IMR-90 (cell line): ENCODE data around the gene NFIA. TPM values are rescaled to one million over a fixed set of nuclear protein-coding genes. Genes with fewer than 3 reads are reported as not detected.

Source experiments
- ATAC-seq: fragments of 200-7000 bp; cut with Tn5 transposase; 2 replicates; pipeline ENCODE4 v1.9.1; 2020; ENCODE audit warnings: low read depth, mild to moderate bottlenecking, moderate library complexity
- BruUV-seq: library from RNA; stranded (reverse); fragments of 400-500 nt; replicated peaks from 2 replicates; lab custom pipeline; 2021; lab: Mats Ljungman, UMichigan
- CTCF ChIA-PET: fragments of 300-600 bp; formaldehyde crosslinking; extraction: SDS; loops from one replicate; lab custom pipeline; 2021; ENCODE audit warnings: antibody characterized with exemption; lab: Yijun Ruan, JAX
- POLR2A ChIA-PET: fragments of 300-600 bp; sonication (Branson Sonifier 250); formaldehyde crosslinking; loops from one replicate; lab custom pipeline; 2022; ENCODE audit warnings: antibody characterized with exemption; ENCODE audit not compliant: unreplicated experiment; lab: Charles Lee
- DNase-seq: peaks from one replicate; pipeline ENCODE4 v3.0.0; 2013
- H2AFZ ChIP-seq: replicated peaks from 2 replicates; pipeline ENCODE3; 2013; ENCODE audit warnings: low read length, mild to moderate bottlenecking; ENCODE audit not compliant: poor library complexity
- H2AK5ac ChIP-seq: 2 replicates; pipeline ENCODE4 v1.6.1; 2013; ENCODE audit warnings: low read depth, low read length, inconsistent platforms
- H2AK9ac ChIP-seq: replicated peaks from 2 replicates; pipeline ENCODE3; 2013; ENCODE audit warnings: mild to moderate bottlenecking, low read depth, low read length, moderate library complexity; ENCODE audit not compliant: poor library complexity
- H2BK120ac ChIP-seq: 2 replicates; pipeline ENCODE4 v1.6.1; 2013; ENCODE audit warnings: low read depth, low read length, inconsistent platforms
- H2BK15ac ChIP-seq: 3 replicates; pipeline ENCODE4 v1.6.1; 2013; ENCODE audit warnings: low read depth, low read length, inconsistent platforms
- H2BK20ac ChIP-seq: 2 replicates; pipeline ENCODE4 v1.6.1; 2013; ENCODE audit warnings: low read depth, mild to moderate bottlenecking, inconsistent platforms, low read length, moderate library complexity
- H2BK5ac ChIP-seq: 2 replicates; pipeline ENCODE4 v1.6.1; 2013; ENCODE audit warnings: mild to moderate bottlenecking, low read depth, low read length, inconsistent platforms; ENCODE audit not compliant: poor library complexity, severe bottlenecking
- H3K14ac ChIP-seq: replicated peaks from 2 replicates; pipeline ENCODE4 v1.6.1; 2013; ENCODE audit warnings: low read depth, low read length, inconsistent platforms
- H3K18ac ChIP-seq: 2 replicates; pipeline ENCODE4 v1.6.1; 2013; ENCODE audit warnings: low read depth, low read length, control low read depth
- H3K23ac ChIP-seq: 2 replicates; pipeline ENCODE4 v1.6.1; 2013; ENCODE audit warnings: low read depth, low read length, inconsistent platforms
- H3K27ac ChIP-seq: 2 replicates; pipeline ENCODE4 v1.5.1; 2013; ENCODE audit warnings: mild to moderate bottlenecking, control low read depth, low read length; ENCODE audit not compliant: insufficient read depth
- H3K27me3 ChIP-seq: 2 replicates; pipeline ENCODE4 v1.6.1; 2013; ENCODE audit warnings: low read length; ENCODE audit not compliant: control insufficient read depth, insufficient read depth
- H3K36me3 ChIP-seq: 2 replicates; pipeline ENCODE4 v1.6.1; 2013; ENCODE audit warnings: low read length, mixed read lengths; ENCODE audit not compliant: control insufficient read depth, insufficient read depth
- H3K4ac ChIP-seq: 2 replicates; pipeline ENCODE4 v1.6.1; 2013; ENCODE audit warnings: low read depth, low read length, inconsistent platforms
- H3K4me1 ChIP-seq: 2 replicates; pipeline ENCODE4 v1.6.1; 2013; ENCODE audit warnings: low read length, mixed read lengths; ENCODE audit not compliant: control insufficient read depth, insufficient read depth
- H3K4me2 ChIP-seq: 2 replicates; pipeline ENCODE4 v1.6.1; 2013; ENCODE audit warnings: low read depth, mild to moderate bottlenecking, control low read depth, low read length, moderate library complexity
- H3K4me3 ChIP-seq: 2 replicates; pipeline ENCODE4 v1.5.1; 2013; ENCODE audit warnings: low read depth, mild to moderate bottlenecking, control low read depth, low read length, moderate library complexity; ENCODE audit not compliant: insufficient read depth
- H3K56ac ChIP-seq: 2 replicates; pipeline ENCODE4 v1.6.1; 2013; ENCODE audit warnings: low read length, inconsistent platforms; ENCODE audit not compliant: insufficient read depth; ENCODE audit errors: extremely low read depth
- H3K79me1 ChIP-seq, 2 experiments: 2 replicates each; pipeline ENCODE4 v1.6.1; 2013; ENCODE audit warnings: low read length in 2 of 2, inconsistent platforms in 1 of 2, low read depth in 1 of 2
- H3K9ac ChIP-seq: 2 replicates; pipeline ENCODE4 v1.6.1; 2013; ENCODE audit warnings: low read depth, low read length, control low read depth
- H3K9me1 ChIP-seq: 2 replicates; pipeline ENCODE4 v1.6.1; 2013; ENCODE audit warnings: low read length, inconsistent platforms; ENCODE audit not compliant: insufficient read depth
- H3K9me3 ChIP-seq: 2 replicates; pipeline ENCODE4 v1.6.1; 2013; ENCODE audit warnings: low read length; ENCODE audit not compliant: control insufficient read depth, insufficient read depth
- H4K20me1 ChIP-seq: 2 replicates; pipeline ENCODE4 v1.6.1; 2013; ENCODE audit warnings: low read length, inconsistent platforms; ENCODE audit not compliant: insufficient read depth
- H4K5ac ChIP-seq: 2 replicates; pipeline ENCODE4 v1.6.1; 2013; ENCODE audit warnings: mild to moderate bottlenecking, low read depth, low read length, control low read depth
- H4K8ac ChIP-seq, 2 experiments: 2 replicates each; pipeline ENCODE4 v1.6.1; 2013; ENCODE audit warnings: low read depth in 2 of 2, low read length in 2 of 2, control low read depth in 1 of 2, inconsistent platforms in 1 of 2
- H4K91ac ChIP-seq: 2 replicates; pipeline ENCODE4 v1.6.1; 2013; ENCODE audit warnings: low read depth, low read length, inconsistent platforms; ENCODE audit not compliant: insufficient read depth
- BHLHE40 ChIP-seq: fragments of 150-350 bp; IDR thresholded peaks from 2 replicates; pipeline ENCODE4 v1.6.1; 2016; ENCODE audit warnings: mild to moderate bottlenecking, low read depth, low read length
- MAFK ChIP-seq: IDR thresholded peaks from 2 replicates; pipeline ENCODE4 v1.6.1; 2012; ENCODE audit warnings: low read depth, low read length, improper control_type of control experiment
- MAZ ChIP-seq: IDR thresholded peaks from 2 replicates; pipeline ENCODE4 v1.6.1; 2012; ENCODE audit warnings: low read depth, mild to moderate bottlenecking, low read length, improper control_type of control experiment, moderate library complexity, borderline replicate concordance
- MXI1 ChIP-seq: IDR thresholded peaks from 2 replicates; pipeline ENCODE4 v1.6.1; 2012; ENCODE audit warnings: low read depth, mild to moderate bottlenecking, low read length, moderate library complexity, borderline replicate concordance
- NFE2L2 ChIP-seq: fragments of 150-350 bp; IDR thresholded peaks from 2 replicates; pipeline ENCODE4 v1.6.1; 2016; ENCODE audit warnings: low read depth, mild to moderate bottlenecking, low read length
- POLR2A ChIP-seq: IDR thresholded peaks from 2 replicates; pipeline ENCODE4 v1.6.1; 2012; ENCODE audit warnings: mild to moderate bottlenecking, low read depth, low read length
- RAD21 ChIP-seq: IDR thresholded peaks from 2 replicates; pipeline ENCODE4 v1.6.1; 2012; ENCODE audit warnings: low read length, improper control_type of control experiment
- WGBS, 2 experiments: methylation state at CpG; one replicate each; pipeline versions ENCODE4 v1.1.5 to v1.1.7; 2013; ENCODE audit warnings: missing lambda C conversion rate in 2 of 2; ENCODE audit not compliant: insufficient read length in 1 of 2; ENCODE audit errors: extremely low coverage in 2 of 2; 5-methylcytosine and 5-hydroxymethylcytosine counted together
- dilution Hi-C: fragments of 300-500 bp; cut with HindIII; formaldehyde crosslinking; loops from one replicate; pipeline ENCODE4 v1.14.3; 2018; ENCODE audit warnings: low sequenced_read_pairs; ENCODE audit not compliant: unreplicated experiment
- in situ Hi-C: fragments of 300-500 bp; cut with MboI; formaldehyde crosslinking; loops from 3 replicates; pipeline ENCODE4 v1.14.3; 2019; ENCODE audit warnings: low sequenced_read_pairs, inconsistent platforms, mixed read lengths
- intact Hi-C: fragments of 100-400 bp; cut with micrococcal nuclease; formaldehyde crosslinking; loops from 2 replicates; pipeline ENCODE4 v1.10.0; 2022
- polyA plus RNA-seq, 3 experiments: library from polyadenylated mRNA; depleted of rRNA; stranded (reverse); fragments of >200 nt; gene quantifications; 2 replicates each; pipeline ENCODE4 v1.2.3, GENCODE V29; 2012; ENCODE audit warnings: low replicate concordance in 1 of 3
- total RNA-seq: library from RNA; depleted of rRNA; stranded (reverse); fragments of >200 nt; gene quantifications from 2 replicates; pipeline ENCODE4 v1.2.3, GENCODE V29; 2012
- TF ChIP-seq, protein P1 (sequence below): conservative IDR thresholded peaks from 2 replicates; pipeline ENCODE4 v1.5.1; 2012; ENCODE audit warnings: mild to moderate bottlenecking, low read depth, low read length, improper control_type of control experiment
- TF ChIP-seq, protein P2 (sequence below): fragments of 150-350 bp; IDR thresholded peaks from 2 replicates; pipeline ENCODE4 v1.6.1; 2016; ENCODE audit warnings: low read depth, mild to moderate bottlenecking, low read length, moderate library complexity, borderline replicate concordance
- TF ChIP-seq, protein P3 (sequence below): fragments of 150-350 bp; IDR thresholded peaks from 2 replicates; pipeline ENCODE4 v1.6.1; 2017; ENCODE audit warnings: mild to moderate bottlenecking, antibody characterized with exemption, low read length, low read depth

Gene NFIA
- total and polyA plus RNA-seq, 2 of the 4 experiments (the other 2 are of a cell fraction): 1.6 to 2.2 TPM

DNA sequence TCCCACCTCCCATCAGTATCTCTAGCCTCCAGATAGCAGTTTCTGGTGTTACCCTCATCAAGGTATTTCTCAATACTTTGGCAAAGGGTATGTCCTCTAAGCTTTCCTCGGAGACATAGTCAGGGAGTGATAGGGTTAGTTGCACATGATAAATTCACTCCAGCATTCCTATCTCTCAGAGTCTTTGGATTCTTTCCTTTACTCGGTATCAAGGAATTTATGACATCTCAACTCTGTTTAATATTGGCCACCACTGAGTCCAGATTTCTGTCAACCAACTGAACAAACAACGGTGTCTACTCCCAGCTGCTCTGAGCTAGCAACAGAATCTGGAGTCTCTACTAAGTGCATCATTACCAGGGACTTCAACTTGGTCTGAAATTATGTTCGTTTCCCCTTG, 409.1 kb downstream of the NFIA start:
- Histone ChIP-seq H4K8ac (no peak overlapping the region), H2BK20ac (no peak overlapping the region), H3K27me3 (no peaks in the 10 kb centered on the region), H2AK9ac (no peak overlapping the region), H3K27ac (no peak overlapping the region), H2AK5ac (no peak overlapping the region), H3K36me3 (no peaks in the 10 kb centered on the region), H2BK5ac (no peak overlapping the region), H3K18ac (no peak overlapping the region), H3K9me3 (no peaks in the 10 kb centered on the region), H3K4me3 (no peak overlapping the region), H4K5ac (no peak overlapping the region), H2BK120ac (no peak overlapping the region), H3K9me1 (no peaks in the 10 kb centered on the region), H3K14ac (no peak overlapping the region), H3K56ac (no peak overlapping the region; the same call in 1 of the 2 replicates), H3K9ac (no peak overlapping the region), H3K4me2 (no peak overlapping the region), H4K91ac (no peak overlapping the region), H2BK15ac (no peak overlapping the region), H3K79me1 (no peaks in the 10 kb centered on the region), H3K4me1 (no peaks in the 10 kb centered on the region), H4K20me1 (no peaks in the 10 kb centered on the region), H2AFZ (no peak overlapping the region), H3K23ac (no peak overlapping the region), H3K4ac (no peak overlapping the region)
- ChIA-PET CTCF (no interaction called here), POLR2A (no interaction called here)
- TF ChIP-seq BHLHE40: no peak
- no peak for TF ChIP-seq RAD21
- TF ChIP-seq, protein P1, sequence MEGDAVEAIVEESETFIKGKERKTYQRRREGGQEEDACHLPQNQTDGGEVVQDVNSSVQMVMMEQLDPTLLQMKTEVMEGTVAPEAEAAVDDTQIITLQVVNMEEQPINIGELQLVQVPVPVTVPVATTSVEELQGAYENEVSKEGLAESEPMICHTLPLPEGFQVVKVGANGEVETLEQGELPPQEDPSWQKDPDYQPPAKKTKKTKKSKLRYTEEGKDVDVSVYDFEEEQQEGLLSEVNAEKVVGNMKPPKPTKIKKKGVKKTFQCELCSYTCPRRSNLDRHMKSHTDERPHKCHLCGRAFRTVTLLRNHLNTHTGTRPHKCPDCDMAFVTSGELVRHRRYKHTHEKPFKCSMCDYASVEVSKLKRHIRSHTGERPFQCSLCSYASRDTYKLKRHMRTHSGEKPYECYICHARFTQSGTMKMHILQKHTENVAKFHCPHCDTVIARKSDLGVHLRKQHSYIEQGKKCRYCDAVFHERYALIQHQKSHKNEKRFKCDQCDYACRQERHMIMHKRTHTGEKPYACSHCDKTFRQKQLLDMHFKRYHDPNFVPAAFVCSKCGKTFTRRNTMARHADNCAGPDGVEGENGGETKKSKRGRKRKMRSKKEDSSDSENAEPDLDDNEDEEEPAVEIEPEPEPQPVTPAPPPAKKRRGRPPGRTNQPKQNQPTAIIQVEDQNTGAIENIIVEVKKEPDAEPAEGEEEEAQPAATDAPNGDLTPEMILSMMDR: no peak
- no peak for TF ChIP-seq MXI1
- TF ChIP-seq, protein P2, sequence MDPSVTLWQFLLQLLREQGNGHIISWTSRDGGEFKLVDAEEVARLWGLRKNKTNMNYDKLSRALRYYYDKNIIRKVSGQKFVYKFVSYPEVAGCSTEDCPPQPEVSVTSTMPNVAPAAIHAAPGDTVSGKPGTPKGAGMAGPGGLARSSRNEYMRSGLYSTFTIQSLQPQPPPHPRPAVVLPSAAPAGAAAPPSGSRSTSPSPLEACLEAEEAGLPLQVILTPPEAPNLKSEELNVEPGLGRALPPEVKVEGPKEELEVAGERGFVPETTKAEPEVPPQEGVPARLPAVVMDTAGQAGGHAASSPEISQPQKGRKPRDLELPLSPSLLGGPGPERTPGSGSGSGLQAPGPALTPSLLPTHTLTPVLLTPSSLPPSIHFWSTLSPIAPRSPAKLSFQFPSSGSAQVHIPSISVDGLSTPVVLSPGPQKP: no peak
- TF ChIP-seq, protein P3, sequence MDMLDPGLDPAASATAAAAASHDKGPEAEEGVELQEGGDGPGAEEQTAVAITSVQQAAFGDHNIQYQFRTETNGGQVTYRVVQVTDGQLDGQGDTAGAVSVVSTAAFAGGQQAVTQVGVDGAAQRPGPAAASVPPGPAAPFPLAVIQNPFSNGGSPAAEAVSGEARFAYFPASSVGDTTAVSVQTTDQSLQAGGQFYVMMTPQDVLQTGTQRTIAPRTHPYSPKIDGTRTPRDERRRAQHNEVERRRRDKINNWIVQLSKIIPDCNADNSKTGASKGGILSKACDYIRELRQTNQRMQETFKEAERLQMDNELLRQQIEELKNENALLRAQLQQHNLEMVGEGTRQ: no peak
- no peak for TF ChIP-seq MAZ
- TF ChIP-seq NFE2L2: no peak
- no peak for TF ChIP-seq MAFK
- no peak for TF ChIP-seq POLR2A
- DNase-seq (peak; percentile 0), ATAC-seq (peak; percentile 67)
- intact Hi-C loops (no loop called here), dilution Hi-C loops (no loop called here), in situ Hi-C loops (no loop called here)
- no TSS peak for BruUV-seq
- 0% methylated on average over 1 of the region's 4 CpGs; no CpG with 5 or more reads in 1 of the 2 experiments for WGBS, 2 experiments
